Glomerular visceral epithelial cell (primary cell): ENCODE measurements around the gene NHLRC1.
"Not testable (repeated sequence)": the region's sequence is repeated elsewhere in the genome, so short reads cannot be mapped to it uniquely, and the experiment has no call there.

Experiments
- DNase-seq: peaks from one replicate; pipeline ENCODE4 v3.0.0-alpha.2; 2016; ENCODE audit errors: extremely low spot score

Gene NHLRC1

GRCh38 chr6:18122128-18123093 is at the start of gene NHLRC1:
NHLRC1 (minus strand) TSS chr6:18122677; CDS start chr6:18122606, 71 bp downstream.
- peak; percentile 75 for DNase-seq

- DNase-seq: no peak
Observed at GRCh38 chr6:18171871-18172270, 49.4 kb upstream of the NHLRC1 start.

- DNase-seq: no peak
Observed at GRCh38 chr6:18168264-18168663, 45.8 kb upstream of the NHLRC1 start.

GRCh38 chr6:18166312-18167036 is 44.0 kb upstream of the NHLRC1 start:
- no peak for DNase-seq

- no peak for DNase-seq
Observed at GRCh38 chr6:18165751-18166150, 43.3 kb upstream of the NHLRC1 start.

GRCh38 chr6:18162401-18162800 is 39.9 kb upstream of the NHLRC1 start:
- no peak for DNase-seq

GRCh38 chr6:18161431-18161830 is 39.0 kb upstream of the NHLRC1 start:
- no peak for DNase-seq

GRCh38 chr6:18160911-18161310 is 38.4 kb upstream of the NHLRC1 start:
- no peak for DNase-seq

- DNase-seq: peak; percentile 74
Observed at GRCh38 chr6:18155864-18156421, 33.5 kb upstream of the NHLRC1 start.

- peak; percentile 99 for DNase-seq
Observed at GRCh38 chr6:18155150-18155863, 32.8 kb upstream of the NHLRC1 start, which contains the start of gene KDM1B. KDM1B (plus strand) TSS chr6:18155422; CDS start chr6:18159896, 4,474 bp downstream.

- DNase-seq: peak; percentile 44
Observed at GRCh38 chr6:18154507-18155149, 32.2 kb upstream of the NHLRC1 start, which contains the start of gene TPMT. TPMT (minus strand) TSS chr6:18155077; CDS start chr6:18149127, 5,950 bp downstream.

GRCh38 chr6:18153311-18153703 is 30.8 kb upstream of the NHLRC1 start:
- no peak for DNase-seq

GRCh38 chr6:18151801-18152200 is 29.3 kb upstream of the NHLRC1 start:
- no peak for DNase-seq

- not testable (repeated sequence) for DNase-seq
Observed at GRCh38 chr6:18151391-18151790, 28.9 kb upstream of the NHLRC1 start.

GRCh38 chr6:18148304-18149025 is 26.0 kb upstream of the NHLRC1 start:
- DNase-seq: peak; percentile 91

GRCh38 chr6:18147616-18148015 is 25.1 kb upstream of the NHLRC1 start:
- peak; percentile 27 for DNase-seq

- DNase-seq: peak; percentile 45
Observed at GRCh38 chr6:18147160-18147559, 24.7 kb upstream of the NHLRC1 start.

- no peak for DNase-seq
Observed at GRCh38 chr6:18142591-18142861, 20.0 kb upstream of the NHLRC1 start.

GRCh38 chr6:18141805-18142590 is 19.5 kb upstream of the NHLRC1 start:
- no peak for DNase-seq
